K562 (cell line): ENCODE data around the gene EIF4E2. TPM values are rescaled to one million over a fixed set of nuclear protein-coding genes. Genes with fewer than 3 reads are reported as not detected.

Source experiments
- ATAC-seq: fragments of 200-7000 bp; cut with Tn5 transposase; 3 replicates; pipeline ENCODE4 v1.9.1; 2020; ENCODE audit warnings: moderate library complexity
- BruUV-seq: library from RNA; stranded (reverse); fragments of 400-500 nt; replicated peaks from 2 replicates; lab custom pipeline; 2021; lab: Mats Ljungman, UMichigan
- CTCF ChIA-PET: fragments of 300-600 bp; formaldehyde crosslinking; extraction: SDS; loops from one replicate; lab custom pipeline; 2021; ENCODE audit warnings: low intra/inter-chr PET ratio; lab: Yijun Ruan, JAX
- POLR2A ChIA-PET: fragments of 300-600, 350-650 bp; sonication (Branson Sonifier 250); formaldehyde crosslinking; extraction: SDS; loops from one replicate; lab custom pipeline; 2021; ENCODE audit warnings: antibody characterized with exemption, inconsistent platforms; lab: Yijun Ruan, JAX
- DNase-seq, 4 experiments: peaks; one replicate each; pipeline versions ENCODE4 v3.0.0 to v3.0.0-alpha.2; 2011 to 2018; ENCODE audit warnings: low spot score in 3 of 4, mixed read lengths in 3 of 4; ENCODE audit errors: extremely low read depth in 1 of 4
- FAIRE-seq: peaks from 2 replicates; lab custom pipeline; 2011; peaks lifted over from hg19 to GRCh38; lab: Jason Lieb, UNC
- H2AFZ ChIP-seq: 2 replicates; pipeline ENCODE4 v1.6.0; 2011; ENCODE audit warnings: low read depth, low read length, control low read depth, inconsistent platforms
- H3K27ac ChIP-seq: fragments of 200-600 bp; 3 replicates; pipeline ENCODE4 v1.8.0; 2011; ENCODE audit warnings: low read depth, mild to moderate bottlenecking, control low read depth, inconsistent platforms, low read length, moderate library complexity, mixed read lengths; ENCODE audit errors: extremely low read depth
- H3K27me3 ChIP-seq, 2 experiments: fragments of 300-600 bp in 1 of 2; 2 replicates in 1 of 2; 3 replicates in 1 of 2; pipeline versions ENCODE4 v1.6.0 to v1.8.0; 2011; ENCODE audit warnings: inconsistent platforms in 2 of 2, low read length in 2 of 2, mild to moderate bottlenecking in 1 of 2, mixed read lengths in 1 of 2, moderate library complexity in 1 of 2; ENCODE audit not compliant: control insufficient read depth in 2 of 2, insufficient read depth in 2 of 2
- H3K36me3 ChIP-seq: fragments of 300-600 bp; 3 replicates; pipeline ENCODE4 v1.8.0; 2011; ENCODE audit warnings: mild to moderate bottlenecking, low read length, inconsistent platforms; ENCODE audit not compliant: control insufficient read depth, insufficient read depth
- H3K4me1 ChIP-seq, 2 experiments: fragments of 200-600 bp in 1 of 2; replicated peaks in 1 of 2; 2 replicates in 1 of 2; 3 replicates in 1 of 2; pipeline versions ENCODE4 v1.5.1 to v1.8.0; 2011; ENCODE audit warnings: inconsistent platforms in 2 of 2, low read length in 2 of 2, mild to moderate bottlenecking in 1 of 2, mixed read lengths in 1 of 2, moderate library complexity in 1 of 2; ENCODE audit not compliant: control insufficient read depth in 2 of 2, insufficient read depth in 2 of 2
- H3K4me2 ChIP-seq: 2 replicates; pipeline ENCODE4 v1.6.1; 2011; ENCODE audit warnings: low read length, control low read depth, inconsistent platforms, mixed read lengths; ENCODE audit not compliant: insufficient read depth
- H3K4me3 ChIP-seq: fragments of 200-600 bp; sonication (generic), shearing (Covaris generic); 2 replicates; pipeline ENCODE4 v1.5.1; 2016; ENCODE audit warnings: control low read depth, inconsistent platforms
- H3K79me2 ChIP-seq: fragments of 200-600 bp; 3 replicates; pipeline ENCODE4 v1.8.0; 2011; ENCODE audit warnings: low read length, inconsistent platforms; ENCODE audit not compliant: control insufficient read depth, insufficient read depth
- H3K9ac ChIP-seq, 2 experiments: 2 replicates each; pipeline versions ENCODE4 v1.6.0 to v1.6.1; 2011; ENCODE audit warnings: low read depth in 2 of 2, low read length in 2 of 2, control low read depth in 1 of 2, inconsistent platforms in 1 of 2, mild to moderate bottlenecking in 1 of 2, mixed read lengths in 1 of 2; ENCODE audit not compliant: insufficient read depth in 1 of 2
- H3K9me1 ChIP-seq: one replicate; pipeline ENCODE4 v1.6.0; 2011; ENCODE audit warnings: inconsistent platforms, mild to moderate bottlenecking, low read length, moderate library complexity; ENCODE audit not compliant: control insufficient read depth, insufficient read depth
- H3K9me3 ChIP-seq: replicated peaks from 2 replicates; pipeline ENCODE4 v1.5.1; 2011; ENCODE audit warnings: low read depth, low read length, inconsistent platforms; ENCODE audit not compliant: control insufficient read depth, insufficient read depth
- H4K20me1 ChIP-seq: replicated peaks from 2 replicates; pipeline ENCODE4 v1.6.1; 2011; ENCODE audit warnings: low read length, inconsistent platforms, mixed read lengths; ENCODE audit not compliant: control insufficient read depth, insufficient read depth
- EWSR1 ChIP-seq: fragments of 450-650 bp; IDR thresholded peaks from 2 replicates; pipeline ENCODE4 v1.6.1; 2018; ENCODE audit warnings: borderline replicate concordance, mild to moderate bottlenecking, low read depth, moderate library complexity; ENCODE audit not compliant: partially characterized antibody
- HNRNPUL1 ChIP-seq: fragments of 200-400 bp; formaldehyde crosslinking; IDR thresholded peaks from 2 replicates; pipeline ENCODE4 v1.6.1; 2017; ENCODE audit warnings: low read length
- whole genome bisulfite sequencing: fragments of 100-300 bp; shearing (Covaris generic); methylation state at CpG from one replicate; pipeline ENCODE4 v1.1.6; 2016; ENCODE audit warnings: low coverage, mixed read lengths; ENCODE audit not compliant: insufficient coverage; ENCODE audit errors: missing lambda C conversion rate; 5-methylcytosine and 5-hydroxymethylcytosine counted together
- in situ Hi-C: fragments of 300-500 bp; cut with MboI; formaldehyde crosslinking; loops from 4 replicates; pipeline ENCODE4 v1.15.0; 2018; ENCODE audit warnings: inconsistent platforms, mixed read lengths
- intact Hi-C: fragments of 100-400 bp; cut with micrococcal nuclease; formaldehyde crosslinking; loops from 2 replicates; pipeline ENCODE4 v1.14.2; 2022
- polyA plus RNA-seq, 8 experiments: library from polyadenylated mRNA; depleted of rRNA in 4 of 8; stranded (reverse) in 5 of 8; unstranded in 3 of 8; fragments of >200 nt; fragmentation: Nextera tagmentation in 2 of 8; fragmentation: Illumina TruSeq in 1 of 8; extraction: Ambion mirVana in 2 of 8; extraction: Trizol in 1 of 8; gene quantifications; 2 replicates each; pipeline versions ENCODE4 v1.2.1 to v1.2.3, GENCODE V29; 2011 to 2014; ENCODE audit warnings: inconsistent platforms in 1 of 8, missing spikeins in 1 of 8
- total RNA-seq, 7 experiments: library from RNA; depleted of rRNA in 6 of 7; stranded (reverse); fragments of >200 nt in 6 of 7; fragmentation: Illumina TruSeq in 2 of 7; extraction: Trizol in 2 of 7; gene quantifications; 2 replicates each; pipeline versions ENCODE4 v1.2.1 to v1.2.3, GENCODE V29; 2011 to 2021; ENCODE audit warnings: low replicate concordance in 1 of 7
- TF ChIP-seq, protein P1 (sequence below): sonication (generic); formaldehyde crosslinking; IDR thresholded peaks from 2 replicates; pipeline ENCODE4 v1.8.0; 2022; ENCODE audit warnings: missing genetic modification reagents, mild to moderate bottlenecking, moderate library complexity, borderline replicate concordance

The EIF4E2 gene
- total and polyA plus RNA-seq, 9 of the 15 experiments (the other 6 are each of a cell fraction or from before 2014, with no cell fraction given), result 33.9 to 169 (median 77.5) TPM

DNA sequence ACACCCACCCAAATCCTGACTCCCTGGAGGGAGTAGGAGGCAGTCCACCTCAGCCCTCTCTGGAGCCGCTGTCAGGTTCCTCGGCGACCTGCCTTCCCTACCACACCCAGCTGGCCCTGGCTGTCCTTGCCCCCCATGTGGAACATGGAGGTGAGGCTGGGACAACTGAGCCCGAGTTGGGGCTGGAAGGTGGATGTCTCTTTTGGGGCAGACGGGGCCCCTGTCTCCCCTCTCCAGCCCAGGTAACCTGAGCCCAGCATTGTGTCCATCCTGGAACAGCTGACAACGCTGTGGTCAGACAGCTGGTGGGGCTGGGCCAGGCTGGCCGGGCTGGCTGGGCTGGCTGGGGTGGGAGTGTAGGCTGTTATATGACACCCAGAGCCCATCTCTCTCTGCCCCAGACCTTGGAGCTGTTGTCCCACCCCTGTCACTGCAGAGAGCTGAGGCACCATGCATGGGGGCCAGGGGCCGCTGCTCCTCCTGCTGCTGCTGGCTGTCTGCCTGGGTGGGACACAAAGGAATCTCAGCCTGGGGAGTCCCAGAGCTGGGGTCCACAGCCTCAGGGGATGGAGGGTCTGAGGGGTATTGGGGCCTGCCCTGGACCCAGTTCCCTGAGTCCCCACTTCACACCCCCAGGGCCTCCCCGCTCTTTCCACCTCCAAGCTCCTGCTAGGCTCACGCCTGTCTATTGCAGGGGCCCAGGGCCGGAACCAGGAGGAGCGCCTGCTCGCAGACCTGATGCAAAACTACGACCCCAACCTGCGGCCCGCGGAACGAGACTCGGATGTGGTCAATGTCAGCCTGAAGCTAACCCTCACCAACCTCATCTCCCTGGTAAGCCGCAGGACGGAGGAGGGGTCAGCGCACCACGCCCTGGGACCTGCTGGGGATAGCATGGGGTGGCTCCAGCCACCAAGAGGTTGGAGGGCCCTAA lies 10.9 kb upstream of the EIF4E2 start, which contains the start of gene CHRNG:
CHRNG (plus strand) TSS at position 395 of the 934 bp plus-strand sequence; CDS start at position 451, 56 bp downstream.
- BruUV-seq, result no TSS peak
- Histone ChIP-seq H4K20me1 (no peaks in the 10 kb centered on the region), H3K9me1 (no peaks in the 10 kb centered on the region), H3K27me3 (no peaks in the 10 kb centered on the region), H2AFZ (no peak within 1 kb of the TSS), H3K9me3 (no peaks in the 10 kb centered on the region), H3K27ac (no peak within 1 kb of the TSS), H3K4me2 (no peak within 1 kb of the TSS), H3K9ac (peak within 1 kb of the TSS in 1 of 2 experiments; percentile 20; a peak in 1 of 4 replicates), H3K36me3 (no peaks in the 10 kb centered on the region), H3K4me1 (peaks cover 0 to 31% of the 10 kb centered on the region in 2 experiments; a peak in 2 of 5 replicates), H3K79me2 (no peaks in the 10 kb centered on the region), H3K4me3 (no peak within 1 kb of the TSS)
- CTCF ChIA-PET, result no interaction called here
- in situ Hi-C loops (no loop called here), intact Hi-C loops (no loop called here)
- POLR2A ChIA-PET, result interaction anchor here (1.2 kb wide), 1 partner anchor 75 kb away, joined by 3 read pairs; no protein-coding TSS in a partner anchor
- FAIRE-seq (no peak), DNase-seq (no peak), ATAC-seq (peak; percentile 11; the same call in 2 of the 3 replicates)
- 18% methylated on average over 17 of the region's 23 CpGs for WGBS
- TF ChIP-seq EWSR1 (no peak), HNRNPUL1 (no peak)
- TF ChIP-seq, protein P1, sequence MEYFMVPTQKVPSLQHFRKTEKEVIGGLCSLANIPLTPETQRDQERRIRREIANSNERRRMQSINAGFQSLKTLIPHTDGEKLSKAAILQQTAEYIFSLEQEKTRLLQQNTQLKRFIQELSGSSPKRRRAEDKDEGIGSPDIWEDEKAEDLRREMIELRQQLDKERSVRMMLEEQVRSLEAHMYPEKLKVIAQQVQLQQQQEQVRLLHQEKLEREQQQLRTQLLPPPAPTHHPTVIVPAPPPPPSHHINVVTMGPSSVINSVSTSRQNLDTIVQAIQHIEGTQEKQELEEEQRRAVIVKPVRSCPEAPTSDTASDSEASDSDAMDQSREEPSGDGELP (CRISPR knock-in tag), result peak; percentile 93
